Astrocyte of the cerebellum (primary cell): ENCODE data around the gene ZNF778.

ENCODE experiments used
- DNase-seq: peaks from one replicate; pipeline ENCODE4 v3.0.0-alpha.2; 2011; ENCODE audit warnings: low read depth
- H3K4me3 ChIP-seq: 2 replicates; pipeline ENCODE4 v1.5.1; 2011; ENCODE audit warnings: mild to moderate bottlenecking, low read depth, low read length, moderate library complexity
- in situ Hi-C: cut with HindIII; loops from 2 replicates; pipeline ENCODE4 v1.10.0; 2017; ENCODE audit warnings: low sequenced_read_pairs
- TF ChIP-seq, protein P1 (sequence below): IDR thresholded peaks from 2 replicates; pipeline ENCODE4 v1.5.1; 2012; ENCODE audit warnings: low read length, low read depth, moderate library complexity, mild to moderate bottlenecking; ENCODE audit errors: missing control alignments

ZNF778 gene

DNA sequence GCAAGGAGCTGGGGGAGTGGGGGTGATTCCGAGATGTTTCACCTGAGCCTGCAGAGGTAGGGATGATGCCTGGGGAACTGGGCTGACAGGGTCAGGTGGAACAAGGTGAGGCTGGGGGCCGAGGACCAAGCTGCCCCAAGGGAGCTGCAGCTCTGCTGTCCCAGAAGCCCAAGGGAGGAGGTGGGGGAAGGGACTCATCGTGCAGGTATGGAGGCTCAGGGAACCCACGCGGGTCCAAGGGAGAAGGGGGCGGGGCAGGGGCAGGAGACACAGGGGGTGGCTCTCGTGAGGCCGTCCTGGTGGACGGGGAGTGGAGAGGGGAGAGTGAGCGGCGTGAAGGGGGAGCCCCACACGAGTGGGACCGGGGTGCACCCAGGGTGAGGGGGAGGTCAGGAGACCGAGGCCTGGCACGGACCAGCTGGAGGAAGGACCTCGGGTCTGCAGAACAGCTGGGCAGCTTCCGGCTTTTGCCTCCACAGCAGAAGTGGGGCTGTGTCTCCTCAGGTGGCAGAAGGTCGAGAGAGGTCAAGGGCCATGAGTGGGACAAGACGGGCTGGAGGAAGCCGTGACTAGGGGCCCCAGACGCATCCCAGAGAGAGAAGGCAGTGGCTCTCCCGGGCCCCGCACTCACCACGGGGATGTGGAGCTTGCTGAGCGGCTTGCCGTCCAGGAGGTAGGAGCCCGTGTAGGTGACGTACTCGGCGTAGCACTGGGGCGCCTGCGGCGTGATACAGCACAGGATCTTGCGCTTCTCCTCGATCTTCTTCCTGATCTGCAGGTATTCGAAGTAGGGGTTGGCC lies 61.1 kb downstream of the ZNF778 start:
- in situ Hi-C loops = loop anchor here (25.0 kb wide), 1 partner anchor 409 kb away; the partner anchor contains the start of gene CDK10
- TF ChIP-seq, protein P1, sequence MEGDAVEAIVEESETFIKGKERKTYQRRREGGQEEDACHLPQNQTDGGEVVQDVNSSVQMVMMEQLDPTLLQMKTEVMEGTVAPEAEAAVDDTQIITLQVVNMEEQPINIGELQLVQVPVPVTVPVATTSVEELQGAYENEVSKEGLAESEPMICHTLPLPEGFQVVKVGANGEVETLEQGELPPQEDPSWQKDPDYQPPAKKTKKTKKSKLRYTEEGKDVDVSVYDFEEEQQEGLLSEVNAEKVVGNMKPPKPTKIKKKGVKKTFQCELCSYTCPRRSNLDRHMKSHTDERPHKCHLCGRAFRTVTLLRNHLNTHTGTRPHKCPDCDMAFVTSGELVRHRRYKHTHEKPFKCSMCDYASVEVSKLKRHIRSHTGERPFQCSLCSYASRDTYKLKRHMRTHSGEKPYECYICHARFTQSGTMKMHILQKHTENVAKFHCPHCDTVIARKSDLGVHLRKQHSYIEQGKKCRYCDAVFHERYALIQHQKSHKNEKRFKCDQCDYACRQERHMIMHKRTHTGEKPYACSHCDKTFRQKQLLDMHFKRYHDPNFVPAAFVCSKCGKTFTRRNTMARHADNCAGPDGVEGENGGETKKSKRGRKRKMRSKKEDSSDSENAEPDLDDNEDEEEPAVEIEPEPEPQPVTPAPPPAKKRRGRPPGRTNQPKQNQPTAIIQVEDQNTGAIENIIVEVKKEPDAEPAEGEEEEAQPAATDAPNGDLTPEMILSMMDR = no peak
- DNase-seq = no peak
- H3K4me3 ChIP-seq = no peak overlapping the region

GRCh38 chr16:89279666-89280481 lies 62.4 kb downstream of the ZNF778 start:
- in situ Hi-C loops = loop anchor here (25.0 kb wide), 1 partner anchor 407 kb away; the partner anchor contains the start of gene CDK10
- H3K4me3 ChIP-seq = no peak overlapping the region
- no peak for DNase-seq
- TF ChIP-seq, protein P1 = no peak

- no peak overlapping the region for H3K4me3 ChIP-seq
- DNase-seq = no peak
- TF ChIP-seq, protein P1 = no peak
- in situ Hi-C loops = loop anchor here (25.0 kb wide), 1 partner anchor 407 kb away; the partner anchor contains the start of gene CDK10
These were observed 63.2 kb downstream of the ZNF778 start for GRCh38 chr16:89280546-89281188.

GRCh38 chr16:89281189-89281577 lies 63.7 kb downstream of the ZNF778 start:
- in situ Hi-C loops = loop anchor here (25.0 kb wide), 1 partner anchor 406 kb away; the partner anchor contains the start of gene CDK10
- DNase-seq = no peak
- H3K4me3 ChIP-seq = no peak overlapping the region
- TF ChIP-seq, protein P1 = no peak

GRCh38 chr16:89281829-89282228 lies 64.3 kb downstream of the ZNF778 start:
- DNase-seq = no peak
- in situ Hi-C loops = loop anchor here (25.0 kb wide), 1 partner anchor 405 kb away; the partner anchor contains the start of gene CDK10
- TF ChIP-seq, protein P1 = no peak
- H3K4me3 ChIP-seq = no peak overlapping the region

DNA sequence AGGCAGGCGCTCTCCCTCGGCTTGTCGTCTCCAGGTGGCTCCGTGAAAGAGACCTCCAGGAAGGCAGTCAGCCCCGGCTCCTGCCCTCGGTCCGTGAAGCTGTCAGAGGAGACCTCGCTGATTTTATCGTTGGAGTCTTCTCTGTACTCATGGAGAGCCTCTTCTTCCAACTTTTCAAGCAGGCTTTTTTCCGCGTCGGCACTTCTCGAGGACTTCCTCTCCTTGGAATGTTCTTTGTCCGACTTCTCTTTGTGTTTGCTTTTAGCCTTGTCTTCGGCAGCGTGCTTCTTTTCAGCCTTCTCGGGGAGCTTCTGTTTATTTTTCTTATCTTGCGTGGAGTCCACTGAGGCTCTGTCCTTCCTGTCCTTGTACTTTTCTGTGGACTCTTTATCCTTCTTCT lies 65.0 kb downstream of the ZNF778 start:
- in situ Hi-C loops = loop anchor here (25.0 kb wide), 1 partner anchor 405 kb away; the partner anchor contains the start of gene CDK10
- TF ChIP-seq, protein P1 = no peak
- H3K4me3 ChIP-seq = no peak overlapping the region

More for the DNA sequence above, 65.0 kb downstream of the ZNF778 start:
- no peak for DNase-seq
